Measurements from ENCODE around the gene DCLK1.
"Not testable (repeated sequence)": the region's sequence is repeated elsewhere in the genome, so short reads cannot be mapped to it uniquely, and the experiment has no call there.

Gene DCLK1

GRCh38 chr13:36086117-36086516, 45.1 kb downstream of the DCLK1 start:
- DNase-seq (ENCODE audit: low read depth in 2 of 2), result no peak

GRCh38 chr13:36084131-36084530, 47.1 kb downstream of the DCLK1 start:
- DNase-seq (ENCODE audit: low read depth in 2 of 2), result no peak

- DNase-seq (ENCODE audit: low read depth in 2 of 2), result no peak
Observed at GRCh38 chr13:36082806-36083205, 48.4 kb downstream of the DCLK1 start.

- no peak for DNase-seq (ENCODE audit: low read depth in 2 of 2)
Observed at GRCh38 chr13:36082396-36082795, 48.8 kb downstream of the DCLK1 start.

GRCh38 chr13:36076211-36076610, 55.0 kb downstream of the DCLK1 start:
- DNase-seq (ENCODE audit: low read depth in 2 of 2), result no peak

GRCh38 chr13:36074659-36075058, 56.5 kb downstream of the DCLK1 start:
- no peak for DNase-seq (ENCODE audit: low read depth in 2 of 2)

GRCh38 chr13:36072152-36072935, 58.8 kb downstream of the DCLK1 start:
- no peak for DNase-seq (ENCODE audit: low read depth in 2 of 2)

- not testable (repeated sequence) for DNase-seq (ENCODE audit: low read depth in 2 of 2)
Observed at GRCh38 chr13:36070504-36071192, 60.5 kb downstream of the DCLK1 start.

- DNase-seq (ENCODE audit: low read depth in 2 of 2), result no peak
Observed at GRCh38 chr13:36069881-36070366, 61.3 kb downstream of the DCLK1 start.

- DNase-seq (ENCODE audit: low read depth in 2 of 2), result no peak
Observed at GRCh38 chr13:36068991-36069390, 62.2 kb downstream of the DCLK1 start.

- DNase-seq (ENCODE audit: low read depth in 2 of 2), result no peak
Observed at GRCh38 chr13:36068566-36068965, 62.6 kb downstream of the DCLK1 start.

GRCh38 chr13:36067746-36068381, 63.3 kb downstream of the DCLK1 start:
- no peak for DNase-seq (ENCODE audit: low read depth in 2 of 2)

- DNase-seq (ENCODE audit: low read depth in 2 of 2), result no peak
Observed at GRCh38 chr13:36062249-36062648, 68.9 kb downstream of the DCLK1 start.

- no peak for DNase-seq (ENCODE audit: low read depth in 2 of 2)
Observed at GRCh38 chr13:36061621-36062020, 69.6 kb downstream of the DCLK1 start.

GRCh38 chr13:36061054-36061453, 70.1 kb downstream of the DCLK1 start:
- DNase-seq (ENCODE audit: low read depth in 2 of 2), result no peak

GRCh38 chr13:36059321-36059720, 71.9 kb downstream of the DCLK1 start:
- DNase-seq (ENCODE audit: low read depth in 2 of 2), result no peak

- DNase-seq (ENCODE audit: low read depth in 2 of 2), result no peak
Observed at GRCh38 chr13:36058116-36058515, 73.1 kb downstream of the DCLK1 start.

- no peak for DNase-seq (ENCODE audit: low read depth in 2 of 2)
Observed at GRCh38 chr13:36057547-36057946, 73.6 kb downstream of the DCLK1 start.

GRCh38 chr13:36057041-36057440, 74.1 kb downstream of the DCLK1 start:
- no peak for DNase-seq (ENCODE audit: low read depth in 2 of 2)

GRCh38 chr13:36055366-36055765, 75.8 kb downstream of the DCLK1 start:
- DNase-seq (ENCODE audit: low read depth in 2 of 2), result no peak

- DNase-seq (ENCODE audit: low read depth in 2 of 2), result no peak
Observed at GRCh38 chr13:36054041-36054440, 77.1 kb downstream of the DCLK1 start.

GRCh38 chr13:36051082-36051481, 80.1 kb downstream of the DCLK1 start:
- no peak for DNase-seq (ENCODE audit: low read depth in 2 of 2)

- no peak for DNase-seq (ENCODE audit: low read depth in 2 of 2)
Observed at GRCh38 chr13:36046672-36047071, 84.5 kb downstream of the DCLK1 start.
